SK-N-SH treated with all-trans-retinoic acid at 6 μM for 48 hours (cell line): ENCODE data around the gene TMIE.

Experiments
- ZFP30 ChIP-seq: fragments of 450-650 bp; formaldehyde crosslinking; IDR thresholded peaks from 2 replicates; pipeline ENCODE4 v1.5.0; 2022; ENCODE audit warnings: mild to moderate bottlenecking, moderate library complexity
- ZNF565 ChIP-seq: fragments of 450-650 bp; formaldehyde crosslinking; conservative IDR thresholded peaks from 2 replicates; pipeline ENCODE4 v1.5.0; 2020; ENCODE audit warnings: low read depth, mild to moderate bottlenecking, moderate library complexity
- TF ChIP-seq, protein P1 (sequence below): fragments of 250-450 bp; sonication (Bioruptor Pico); IDR thresholded peaks from 2 replicates; pipeline ENCODE4 v1.8.0; 2021; ENCODE audit warnings: low read depth, mild to moderate bottlenecking, moderate library complexity, borderline replicate concordance
- TF ChIP-seq, protein P2 (sequence below): fragments of 250-450 bp; sonication (Bioruptor Pico); IDR thresholded peaks from 2 replicates; pipeline ENCODE4 v1.8.0; 2020; ENCODE audit warnings: mild to moderate bottlenecking, moderate library complexity, borderline replicate concordance
- TF ChIP-seq, protein P3 (sequence below): fragments of 250-450 bp; sonication (Bioruptor Pico); IDR thresholded peaks from 2 replicates; pipeline ENCODE4 v1.5.1; 2020; ENCODE audit warnings: low read depth, mild to moderate bottlenecking, moderate library complexity
- TF ChIP-seq, protein P4 (sequence below): fragments of 250-450 bp; sonication (Bioruptor Pico); IDR thresholded peaks from 2 replicates; pipeline ENCODE4 v1.5.1; 2021; ENCODE audit warnings: mild to moderate bottlenecking, moderate library complexity

DNA sequence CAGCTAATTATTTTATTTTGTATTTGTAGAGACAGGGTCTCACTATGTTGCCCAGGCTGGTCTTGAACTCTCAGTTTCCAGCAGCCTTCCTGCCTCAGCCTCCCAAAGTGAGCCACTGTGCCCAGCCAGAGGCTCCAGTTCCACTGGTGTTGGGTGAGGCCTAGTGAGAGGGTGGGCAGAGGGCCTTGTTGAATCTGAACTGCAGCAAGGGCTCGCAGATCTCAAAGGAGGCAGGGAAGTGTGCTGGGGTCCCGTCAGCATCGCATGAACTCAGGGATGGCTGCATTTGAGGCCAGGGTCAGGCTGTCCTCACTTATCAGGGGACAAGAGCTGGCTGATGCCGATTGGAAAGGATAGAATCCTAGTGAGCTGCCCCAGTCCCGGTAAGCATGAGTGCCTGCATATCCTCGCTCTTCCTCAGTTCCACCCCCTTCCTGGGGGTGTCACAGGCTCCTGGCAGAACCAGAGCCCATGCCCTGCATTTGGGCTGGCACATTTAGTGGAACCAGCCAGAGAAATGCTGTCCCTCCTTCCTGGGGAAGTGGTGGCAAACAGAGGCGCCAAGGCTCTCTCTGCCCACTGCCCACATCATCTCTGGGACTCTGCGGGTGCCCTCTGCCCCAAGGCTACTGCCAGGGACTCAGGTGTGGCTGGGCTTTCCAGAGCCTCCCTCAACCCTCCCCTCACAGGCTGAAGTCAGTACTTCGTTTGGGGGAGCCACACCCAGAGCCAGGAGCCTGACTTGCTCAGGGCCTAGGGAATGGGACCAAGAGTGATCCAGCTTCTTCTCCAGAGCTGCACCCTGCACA is 31.8 kb upstream of the TMIE start:
- TF ChIP-seq ZFP30 (no peak), ZNF565 (no peak)
- TF ChIP-seq, protein P1, sequence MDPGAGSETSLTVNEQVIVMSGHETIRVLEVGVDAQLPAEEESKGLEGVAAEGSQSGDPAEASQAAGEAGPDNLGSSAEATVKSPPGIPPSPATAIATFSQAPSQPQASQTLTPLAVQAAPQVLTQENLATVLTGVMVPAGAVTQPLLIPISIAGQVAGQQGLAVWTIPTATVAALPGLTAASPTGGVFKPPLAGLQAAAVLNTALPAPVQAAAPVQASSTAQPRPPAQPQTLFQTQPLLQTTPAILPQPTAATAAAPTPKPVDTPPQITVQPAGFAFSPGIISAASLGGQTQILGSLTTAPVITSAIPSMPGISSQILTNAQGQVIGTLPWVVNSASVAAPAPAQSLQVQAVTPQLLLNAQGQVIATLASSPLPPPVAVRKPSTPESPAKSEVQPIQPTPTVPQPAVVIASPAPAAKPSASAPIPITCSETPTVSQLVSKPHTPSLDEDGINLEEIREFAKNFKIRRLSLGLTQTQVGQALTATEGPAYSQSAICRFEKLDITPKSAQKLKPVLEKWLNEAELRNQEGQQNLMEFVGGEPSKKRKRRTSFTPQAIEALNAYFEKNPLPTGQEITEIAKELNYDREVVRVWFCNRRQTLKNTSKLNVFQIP: no peak
- TF ChIP-seq, protein P2, sequence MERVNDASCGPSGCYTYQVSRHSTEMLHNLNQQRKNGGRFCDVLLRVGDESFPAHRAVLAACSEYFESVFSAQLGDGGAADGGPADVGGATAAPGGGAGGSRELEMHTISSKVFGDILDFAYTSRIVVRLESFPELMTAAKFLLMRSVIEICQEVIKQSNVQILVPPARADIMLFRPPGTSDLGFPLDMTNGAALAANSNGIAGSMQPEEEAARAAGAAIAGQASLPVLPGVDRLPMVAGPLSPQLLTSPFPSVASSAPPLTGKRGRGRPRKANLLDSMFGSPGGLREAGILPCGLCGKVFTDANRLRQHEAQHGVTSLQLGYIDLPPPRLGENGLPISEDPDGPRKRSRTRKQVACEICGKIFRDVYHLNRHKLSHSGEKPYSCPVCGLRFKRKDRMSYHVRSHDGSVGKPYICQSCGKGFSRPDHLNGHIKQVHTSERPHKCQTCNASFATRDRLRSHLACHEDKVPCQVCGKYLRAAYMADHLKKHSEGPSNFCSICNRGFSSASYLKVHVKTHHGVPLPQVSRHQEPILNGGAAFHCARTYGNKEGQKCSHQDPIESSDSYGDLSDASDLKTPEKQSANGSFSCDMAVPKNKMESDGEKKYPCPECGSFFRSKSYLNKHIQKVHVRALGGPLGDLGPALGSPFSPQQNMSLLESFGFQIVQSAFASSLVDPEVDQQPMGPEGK: no peak
- TF ChIP-seq, protein P3, sequence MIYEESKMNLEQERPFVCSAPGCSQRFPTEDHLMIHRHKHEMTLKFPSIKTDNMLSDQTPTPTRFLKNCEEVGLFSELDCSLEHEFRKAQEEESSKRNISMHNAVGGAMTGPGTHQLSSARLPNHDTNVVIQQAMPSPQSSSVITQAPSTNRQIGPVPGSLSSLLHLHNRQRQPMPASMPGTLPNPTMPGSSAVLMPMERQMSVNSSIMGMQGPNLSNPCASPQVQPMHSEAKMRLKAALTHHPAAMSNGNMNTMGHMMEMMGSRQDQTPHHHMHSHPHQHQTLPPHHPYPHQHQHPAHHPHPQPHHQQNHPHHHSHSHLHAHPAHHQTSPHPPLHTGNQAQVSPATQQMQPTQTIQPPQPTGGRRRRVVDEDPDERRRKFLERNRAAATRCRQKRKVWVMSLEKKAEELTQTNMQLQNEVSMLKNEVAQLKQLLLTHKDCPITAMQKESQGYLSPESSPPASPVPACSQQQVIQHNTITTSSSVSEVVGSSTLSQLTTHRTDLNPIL (CRISPR knock-in tag): no peak
- TF ChIP-seq, protein P4, sequence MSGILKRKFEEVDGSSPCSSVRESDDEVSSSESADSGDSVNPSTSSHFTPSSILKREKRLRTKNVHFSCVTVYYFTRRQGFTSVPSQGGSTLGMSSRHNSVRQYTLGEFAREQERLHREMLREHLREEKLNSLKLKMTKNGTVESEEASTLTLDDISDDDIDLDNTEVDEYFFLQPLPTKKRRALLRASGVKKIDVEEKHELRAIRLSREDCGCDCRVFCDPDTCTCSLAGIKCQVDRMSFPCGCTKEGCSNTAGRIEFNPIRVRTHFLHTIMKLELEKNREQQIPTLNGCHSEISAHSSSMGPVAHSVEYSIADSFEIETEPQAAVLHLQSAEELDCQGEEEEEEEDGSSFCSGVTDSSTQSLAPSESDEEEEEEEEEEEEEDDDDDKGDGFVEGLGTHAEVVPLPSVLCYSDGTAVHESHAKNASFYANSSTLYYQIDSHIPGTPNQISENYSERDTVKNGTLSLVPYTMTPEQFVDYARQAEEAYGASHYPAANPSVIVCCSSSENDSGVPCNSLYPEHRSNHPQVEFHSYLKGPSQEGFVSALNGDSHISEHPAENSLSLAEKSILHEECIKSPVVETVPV: no peak
